Kidney (tissue), 14 donors: ENCODE measurements around the gene AKIRIN1. TPM values are rescaled to one million over a fixed set of nuclear protein-coding genes. Genes with fewer than 3 reads are reported as not detected.

ENCODE experiments used
- DNase-seq, 5 donors: peaks; one replicate each; pipeline ENCODE4 v3.0.0-alpha.2; 2013 to 2020
- FAIRE-seq: peaks from 2 replicates; lab custom pipeline; 2012; peaks lifted over from hg19 to GRCh38; lab: Jason Lieb, UNC
- H3K27ac ChIP-seq, 2 donors: one replicate each; pipeline ENCODE4 v1.7.0; 2013; ENCODE audit warnings: low read depth in 2 of 2, low read length in 2 of 2, inconsistent platforms in 1 of 2
- H3K27me3 ChIP-seq: one replicate; pipeline ENCODE4 v1.7.1; 2013; ENCODE audit warnings: low read length, inconsistent platforms; ENCODE audit not compliant: control insufficient read depth, insufficient read depth
- H3K36me3 ChIP-seq, 3 donors: one replicate each; pipeline versions ENCODE4 v1.7.0 to v1.7.1; 2013; ENCODE audit warnings: low read length in 3 of 3, control low read depth in 1 of 3, inconsistent platforms in 1 of 3; ENCODE audit not compliant: insufficient read depth in 3 of 3, control insufficient read depth in 2 of 3
- H3K4me1 ChIP-seq, 3 donors: one replicate each; pipeline versions ENCODE4 v1.7.0 to v1.7.1; 2013; ENCODE audit warnings: low read length in 3 of 3, inconsistent platforms in 1 of 3, low read depth in 1 of 3; ENCODE audit not compliant: control insufficient read depth in 2 of 3, insufficient read depth in 2 of 3
- H3K4me3 ChIP-seq, 3 donors: one replicate each; pipeline versions ENCODE4 v1.7.0 to v1.8.1; 2013; ENCODE audit warnings: low read length in 3 of 3, control low read depth in 1 of 3, inconsistent platforms in 1 of 3
- H3K9ac ChIP-seq, 3 donors: one replicate each; pipeline versions ENCODE4 v1.7.0 to v1.7.1; 2013; ENCODE audit warnings: low read length in 3 of 3, control low read depth in 1 of 3, inconsistent platforms in 1 of 3
- H3K9me3 ChIP-seq, 3 donors: one replicate each; pipeline versions ENCODE4 v1.7.0 to v1.7.1; 2013; ENCODE audit warnings: low read length in 3 of 3, control low read depth in 1 of 3, inconsistent platforms in 1 of 3; ENCODE audit not compliant: control insufficient read depth in 2 of 3, insufficient read depth in 1 of 3
- CTCF ChIP-seq: IDR thresholded peaks from 3 replicates; pipeline ENCODE4 v1.5.1; 2012; ENCODE audit warnings: mild to moderate bottlenecking, moderate library complexity, borderline replicate concordance; ENCODE audit not compliant: insufficient read depth; ENCODE audit errors: extremely low read depth
- intact Hi-C: fragments of 100-400 bp; cut with DNase I; formaldehyde crosslinking; loops from one replicate; pipeline ENCODE4 v1.11.1; 2022
- polyA plus RNA-seq: library from polyadenylated mRNA; stranded (reverse); fragments of 350-450 nt; fragmentation: Illumina TruSeq; extraction: RNeasy Lipid Tissue Mini Kit (QIAGEN cat#74804); gene quantifications from one replicate; pipeline ENCODE4 v1.2.3, GENCODE V29; 2014; ENCODE audit warnings: low read depth, low replicate concordance; ENCODE audit not compliant: insufficient read depth
- total RNA-seq: library from RNA; stranded (reverse); fragmentation: NEBNext Ultra II Directional; extraction: Animal tissue kit (Norgen Biotek cat#: 25700); gene quantifications from one replicate; pipeline ENCODE4 v1.2.1, GENCODE V29; 2021
- donor health status: control.
- donor health status: control.
- donor health status: control.
- donor health status: control.
- donor health status: control.
- donor health status: DM: yes; HTN: yes; CAD: no.
- donor health status: Normal renal cell carcinoma (clear cell type).

The AKIRIN1 gene
- total and polyA plus RNA-seq, 2 donors from 2014 or later = 40.7 to 56.9 TPM

GRCh38 chr1:38992412-38993111 lies 1.5 kb downstream of the AKIRIN1 start:
- Histone ChIP-seq H3K4me1 (peaks cover 2 to 7% (median 3%) of the 10 kb centered on the region in 3 donors), H3K27me3 (no peaks in the 10 kb centered on the region), H3K9ac (peak overlapping the region; percentile 77 to 91 (median 90)), H3K4me3 (peak overlapping the region; percentile 88 to 98 (median 93)), H3K9me3 (no peaks in the 10 kb centered on the region), H3K36me3 (peaks cover 0 to 2% (median 0%) of the 10 kb centered on the region in 3 donors), H3K27ac (peak overlapping the region; percentile 23 to 32)
- no peak for FAIRE-seq
- DNase-seq = no peak
- TF ChIP-seq CTCF = no peak
- intact Hi-C loops = no loop called here

- Histone ChIP-seq H3K36me3 (peaks cover 0 to 5% (median 5%) of the 10 kb centered on the region in 3 donors), H3K27ac (no peak overlapping the region), H3K4me1 (peaks cover 2 to 7% (median 4%) of the 10 kb centered on the region in 3 donors), H3K27me3 (no peaks in the 10 kb centered on the region), H3K9me3 (no peaks in the 10 kb centered on the region), H3K4me3 (no peak overlapping the region), H3K9ac (no peak overlapping the region)
- DNase-seq (no peak), FAIRE-seq (no peak)
- TF ChIP-seq CTCF = no peak
- intact Hi-C loops = no loop called here
Measured at GRCh38 chr1:38994196-38994595, 3.1 kb downstream of the AKIRIN1 start.

GRCh38 chr1:38997034-38997900 lies 6.2 kb downstream of the AKIRIN1 start:
- FAIRE-seq (no peak), DNase-seq (no peak)
- no peak overlapping the region for H3K27ac ChIP-seq
- intact Hi-C loops = no loop called here
- no peaks in the 10 kb centered on the region for H3K9me3 ChIP-seq
- no peak for TF ChIP-seq CTCF
- H3K27me3 ChIP-seq = no peaks in the 10 kb centered on the region
- no peak overlapping the region for H3K9ac ChIP-seq
- H3K4me1 ChIP-seq = peaks cover 2 to 10% (median 7%) of the 10 kb centered on the region in 3 donors
- no peak overlapping the region for H3K4me3 ChIP-seq
- peaks cover 5 to 14% (median 14%) of the 10 kb centered on the region in 3 donors for H3K36me3 ChIP-seq
